H9 (cell line): ENCODE measurements around the gene FBXO27. TPM values are rescaled to one million over a fixed set of nuclear protein-coding genes. Genes with fewer than 3 reads are reported as not detected.

Experiments
- DNase-seq: peaks from one replicate; pipeline ENCODE4 v3.0.0-alpha.2; 2017
- H2AFZ ChIP-seq: one replicate; pipeline ENCODE4 v1.6.1; 2013; ENCODE audit warnings: mild to moderate bottlenecking, low read length, control low read depth, moderate library complexity
- H2AK5ac ChIP-seq: 2 replicates; pipeline ENCODE4 v1.6.1; 2013; ENCODE audit warnings: low read length, control low read depth, mixed read lengths; ENCODE audit not compliant: insufficient read length
- H2BK120ac ChIP-seq: one replicate; pipeline ENCODE4 v1.6.1; 2013; ENCODE audit warnings: low read depth, mild to moderate bottlenecking, low read length, control low read depth, inconsistent platforms; ENCODE audit not compliant: poor library complexity, severe bottlenecking
- H2BK12ac ChIP-seq: 2 replicates; pipeline ENCODE4 v1.6.1; 2013; ENCODE audit warnings: low read length, control low read depth, mixed read lengths, low read depth; ENCODE audit not compliant: insufficient read length
- H2BK15ac ChIP-seq: 2 replicates; pipeline ENCODE4 v1.6.1; 2013; ENCODE audit warnings: low read depth, low read length, control low read depth
- H2BK20ac ChIP-seq: one replicate; pipeline ENCODE4 v1.6.1; 2013; ENCODE audit warnings: low read depth, mild to moderate bottlenecking, low read length, control low read depth, inconsistent platforms; ENCODE audit not compliant: poor library complexity, severe bottlenecking
- H2BK5ac ChIP-seq: 2 replicates; pipeline ENCODE4 v1.6.1; 2013; ENCODE audit warnings: low read length, control low read depth, mixed read lengths; ENCODE audit not compliant: insufficient read length
- H3K14ac ChIP-seq: 2 replicates; pipeline ENCODE4 v1.6.1; 2013; ENCODE audit warnings: low read length, control low read depth; ENCODE audit not compliant: insufficient read depth
- H3K18ac ChIP-seq: 2 replicates; pipeline ENCODE4 v1.6.1; 2013; ENCODE audit warnings: low read depth, mild to moderate bottlenecking, mixed read lengths, low read length, control low read depth; ENCODE audit not compliant: insufficient read length
- H3K23ac ChIP-seq: 2 replicates; pipeline ENCODE4 v1.6.1; 2013; ENCODE audit warnings: low read length, control low read depth, mixed read lengths, low read depth; ENCODE audit not compliant: insufficient read length
- H3K23me2 ChIP-seq: 2 replicates; pipeline ENCODE4 v1.6.1; 2013; ENCODE audit warnings: low read depth, mild to moderate bottlenecking, mixed read lengths, low read length, control low read depth; ENCODE audit not compliant: insufficient read length, poor library complexity, severe bottlenecking
- H3K27ac ChIP-seq: 2 replicates; pipeline ENCODE4 v1.5.1; 2013; ENCODE audit warnings: low read length, control low read depth, mixed read lengths, low read depth; ENCODE audit not compliant: insufficient read length
- H3K27me3 ChIP-seq: 2 replicates; pipeline ENCODE4 v1.6.1; 2013; ENCODE audit warnings: low read length, control low read depth, inconsistent platforms; ENCODE audit not compliant: insufficient read depth
- H3K4ac ChIP-seq: 2 replicates; pipeline ENCODE4 v1.6.1; 2013; ENCODE audit warnings: low read depth, mild to moderate bottlenecking, control low read depth, inconsistent platforms, low read length, moderate library complexity
- H3K4me1 ChIP-seq: 2 replicates; pipeline ENCODE4 v1.6.1; 2013; ENCODE audit warnings: low read length, control low read depth, inconsistent platforms; ENCODE audit not compliant: insufficient read depth
- H3K4me2 ChIP-seq: 2 replicates; pipeline ENCODE4 v1.6.1; 2013; ENCODE audit warnings: low read length, control low read depth, mixed read lengths; ENCODE audit not compliant: insufficient read length, insufficient read depth
- H3K56ac ChIP-seq: 2 replicates; pipeline ENCODE4 v1.6.1; 2013; ENCODE audit warnings: low read depth, mild to moderate bottlenecking, mixed read lengths, low read length, control low read depth; ENCODE audit not compliant: insufficient read length
- H3K79me1 ChIP-seq: 2 replicates; pipeline ENCODE4 v1.6.1; 2013; ENCODE audit warnings: low read depth, mild to moderate bottlenecking, moderate library complexity, low read length, control low read depth, inconsistent platforms; ENCODE audit not compliant: insufficient read depth, poor library complexity, severe bottlenecking
- H3K79me2 ChIP-seq: 2 replicates; pipeline ENCODE4 v1.6.1; 2013; ENCODE audit warnings: low read length, control low read depth, inconsistent platforms; ENCODE audit not compliant: insufficient read depth
- H3K9ac ChIP-seq: 2 replicates; pipeline ENCODE4 v1.6.1; 2013; ENCODE audit warnings: low read length, control low read depth, mixed read lengths; ENCODE audit not compliant: insufficient read length; ENCODE audit errors: extremely low read depth
- H3K9me3 ChIP-seq: one replicate; pipeline ENCODE4 v1.6.1; 2013; ENCODE audit warnings: low read depth, low read length, inconsistent platforms; ENCODE audit not compliant: control insufficient read depth
- H3T11ph ChIP-seq: one replicate; pipeline ENCODE4 v1.6.1; 2013; ENCODE audit warnings: mild to moderate bottlenecking, low read length, control low read depth, inconsistent platforms
- H4K20me1 ChIP-seq: one replicate; pipeline ENCODE4 v1.6.1; 2013; ENCODE audit not compliant: control insufficient read depth, insufficient read length, insufficient read depth
- H4K5ac ChIP-seq: 2 replicates; pipeline ENCODE4 v1.6.1; 2013; ENCODE audit warnings: low read depth, mild to moderate bottlenecking, mixed read lengths, low read length, control low read depth; ENCODE audit not compliant: insufficient read length
- H4K8ac ChIP-seq: replicated peaks from 2 replicates; pipeline ENCODE4 v1.6.1; 2013; ENCODE audit warnings: low read length, control low read depth, mixed read lengths, low read depth; ENCODE audit not compliant: insufficient read length
- H4K91ac ChIP-seq: 2 replicates; pipeline ENCODE4 v1.6.1; 2013; ENCODE audit warnings: low read depth, mild to moderate bottlenecking, moderate library complexity, mixed read lengths, low read length, control low read depth; ENCODE audit not compliant: insufficient read length
- H3K27ac Mint-ChIP-seq, 3 experiments: 2 replicates in 2 of 3; 3 replicates in 1 of 3; pipeline ENCODE4 v1.8.0; 2020 to 2021; ENCODE audit warnings: mixed read lengths in 3 of 3, mild to moderate bottlenecking in 1 of 3, moderate library complexity in 1 of 3
- H3K27me3 Mint-ChIP-seq: 2 replicates; pipeline ENCODE4 v1.8.0; 2021; ENCODE audit warnings: low read depth, mild to moderate bottlenecking, moderate library complexity, mixed read lengths
- H3K36me3 Mint-ChIP-seq, 3 experiments: 2 replicates in 2 of 3; 3 replicates in 1 of 3; pipeline ENCODE4 v1.8.0; 2020 to 2021; ENCODE audit warnings: low read depth in 3 of 3, mixed read lengths in 3 of 3; ENCODE audit not compliant: insufficient read depth in 1 of 3
- H3K4me1 Mint-ChIP-seq, 2 experiments: 2 replicates each; pipeline ENCODE4 v1.8.0; 2020; ENCODE audit warnings: mixed read lengths in 2 of 2
- H3K4me3 Mint-ChIP-seq, 2 experiments: 2 replicates in 1 of 2; 3 replicates in 1 of 2; pipeline ENCODE4 v1.8.0; 2020 to 2021; ENCODE audit warnings: mild to moderate bottlenecking in 2 of 2, mixed read lengths in 2 of 2, moderate library complexity in 1 of 2
- H3K9me3 Mint-ChIP-seq, 2 experiments: 2 replicates in 1 of 2; 3 replicates in 1 of 2; pipeline ENCODE4 v1.8.0; 2020; ENCODE audit warnings: mild to moderate bottlenecking in 2 of 2, mixed read lengths in 2 of 2, moderate library complexity in 1 of 2
- CTCF ChIP-seq: fragments of 200-600 bp; sonication (generic); conservative IDR thresholded peaks from 3 replicates; pipeline ENCODE4 v1.8.0; 2021; ENCODE audit warnings: antibody characterized with exemption, mild to moderate bottlenecking
- WGBS: extraction: QIAGEN DNeasy Blood & Tissue Kit; methylation state at CpG from one replicate; pipeline ENCODE4 v1.1.7; 2013; ENCODE audit warnings: missing lambda C conversion rate, low lambda C conversion rate, mixed read lengths; ENCODE audit not compliant: insufficient read length; ENCODE audit errors: extremely low coverage; 5-methylcytosine and 5-hydroxymethylcytosine counted together
- total RNA-seq: library from RNA; stranded (reverse); gene quantifications from 2 replicates; pipeline ENCODE4 v1.2.1, GENCODE V29; 2021

The FBXO27 gene
- total RNA-seq, 1 experiment from 2014 or later, result 14.5 TPM

GRCh38 chr19:39074205-39074692 lies 41.9 kb upstream of the FBXO27 start:
- WGBS, result no CpG with 5 or more reads among the region's 3 CpGs
- no peaks in the 10 kb centered on the region for H3K9me3 ChIP-seq
- no peak overlapping the region for H4K91ac ChIP-seq
- H3K9ac ChIP-seq, result no peak overlapping the region
- Mint-ChIP-seq H3K27ac (no peak overlapping the region), H3K36me3 (no peaks in the 10 kb centered on the region), H3K4me3 (no peak overlapping the region), H3K27me3 (peaks cover 25% of the 10 kb centered on the region), H3K9me3 (no peaks in the 10 kb centered on the region; a peak in 1 of 5 replicates), H3K4me1 (peaks cover 0 to 3% of the 10 kb centered on the region in 2 experiments; a peak in 1 of 4 replicates)
- no peak overlapping the region for H3K27ac ChIP-seq
- no peaks in the 10 kb centered on the region; the same call in 1 of the 2 replicates for H3K27me3 ChIP-seq
- no peak overlapping the region for H2BK12ac ChIP-seq
- no peaks in the 10 kb centered on the region for H4K20me1 ChIP-seq
- no peaks in the 10 kb centered on the region for H3K23me2 ChIP-seq
- no peak overlapping the region for H2AFZ ChIP-seq
- H3K79me1 ChIP-seq, result no peaks in the 10 kb centered on the region
- no peak overlapping the region for H3K4ac ChIP-seq
- no peak overlapping the region for H3K4me2 ChIP-seq
- no peak overlapping the region for H3K23ac ChIP-seq
- no peak overlapping the region for H2BK5ac ChIP-seq
- DNase-seq, result no peak
- no peak for TF ChIP-seq CTCF
- no peak overlapping the region for H2BK15ac ChIP-seq
- H3K79me2 ChIP-seq, result no peaks in the 10 kb centered on the region
- no peaks in the 10 kb centered on the region for H3K4me1 ChIP-seq
- no peak overlapping the region for H3K18ac ChIP-seq
- no peak overlapping the region for H2AK5ac ChIP-seq
- no peak overlapping the region for H4K8ac ChIP-seq
- no peak overlapping the region for H3T11ph ChIP-seq
- H3K14ac ChIP-seq, result no peak overlapping the region
- H3K56ac ChIP-seq, result no peak overlapping the region
- no peak overlapping the region for H4K5ac ChIP-seq
- no peak overlapping the region for H2BK120ac ChIP-seq
- no peak overlapping the region for H2BK20ac ChIP-seq
